PC-3 (cell line): ENCODE results near the gene HPDL. TPM values are rescaled to one million over a fixed set of nuclear protein-coding genes. Genes with fewer than 3 reads are reported as not detected.
"Not testable (repeated sequence)": the region's sequence is repeated elsewhere in the genome, so short reads cannot be mapped to it uniquely, and the experiment has no call there.

Experiments used
- ATAC-seq: fragments of 200-7000 bp; cut with Tn5 transposase; 2 replicates; pipeline ENCODE4 v1.9.1; 2020; ENCODE audit warnings: mild to moderate bottlenecking, moderate library complexity
- BruUV-seq: library from RNA; stranded (reverse); fragments of 400-500 nt; replicated peaks from 2 replicates; lab custom pipeline; 2021; lab: Mats Ljungman, UMichigan
- CTCF ChIA-PET: fragments of 300-600 bp; sonication (Branson Sonifier 250); formaldehyde crosslinking; loops from one replicate; lab custom pipeline; 2022; ENCODE audit warnings: antibody characterized with exemption; lab: Charles Lee
- POLR2A ChIA-PET: fragments of 300-600 bp; sonication (Branson Sonifier 250); formaldehyde crosslinking; loops from one replicate; lab custom pipeline; 2022; ENCODE audit warnings: antibody characterized with exemption; ENCODE audit not compliant: unreplicated experiment; lab: Charles Lee
- DNase-seq: peaks from one replicate; pipeline ENCODE4 v3.0.0-alpha.2; 2015
- H2AFZ ChIP-seq: fragments of 300-600 bp; sonication (generic); 2 replicates; pipeline ENCODE4 v1.6.0; 2016; ENCODE audit warnings: antibody characterized with exemption, low read length
- H3F3A ChIP-seq: fragments of 300-600 bp; sonication (generic); one replicate; pipeline ENCODE4 v1.6.0; 2017; ENCODE audit warnings: antibody characterized with exemption, low read length, control low read depth, mild to moderate bottlenecking; ENCODE audit not compliant: unreplicated experiment
- H3K27ac ChIP-seq: fragments of 300-600 bp; sonication (generic); 2 replicates; pipeline ENCODE4 v1.5.1; 2016; ENCODE audit warnings: mild to moderate bottlenecking, low read length
- H3K27me3 ChIP-seq: fragments of 300-600 bp; sonication (generic); 2 replicates; pipeline ENCODE4 v1.6.1; 2016; ENCODE audit warnings: low read length, mixed read lengths
- H3K36me3 ChIP-seq: fragments of 300-600 bp; sonication (generic); 2 replicates; pipeline ENCODE4 v1.6.1; 2016; ENCODE audit warnings: low read depth, mixed run types, low read length, mixed read lengths
- H3K4me1 ChIP-seq: fragments of 300-600 bp; sonication (generic); 2 replicates; pipeline ENCODE4 v1.5.1; 2016; ENCODE audit warnings: low read length; ENCODE audit not compliant: insufficient read depth
- H3K4me2 ChIP-seq: fragments of 300-600 bp; sonication (generic); 2 replicates; pipeline ENCODE4 v1.6.0; 2016; ENCODE audit warnings: low read length
- H3K4me3 ChIP-seq: fragments of 300-600 bp; sonication (generic); 2 replicates; pipeline ENCODE4 v1.5.1; 2016; ENCODE audit warnings: mild to moderate bottlenecking, low read length, mixed read lengths
- H3K79me2 ChIP-seq: fragments of 300-600 bp; sonication (generic); 2 replicates; pipeline ENCODE4 v1.6.1; 2017; ENCODE audit warnings: low read length, mixed read lengths
- H3K9ac ChIP-seq: fragments of 300-600 bp; sonication (generic); 2 replicates; pipeline ENCODE4 v1.6.0; 2016; ENCODE audit warnings: mild to moderate bottlenecking, low read length
- H3K9me2 ChIP-seq: fragments of 300-600 bp; sonication (generic); replicated peaks from 2 replicates; pipeline ENCODE4 v1.6.1; 2016; ENCODE audit warnings: mixed run types, low read length, mixed read lengths
- H3K9me3 ChIP-seq: fragments of 300-600 bp; sonication (generic); 2 replicates; pipeline ENCODE4 v1.6.1; 2016; ENCODE audit warnings: low read length, mixed read lengths
- H4K20me1 ChIP-seq: fragments of 300-600 bp; sonication (generic); 2 replicates; pipeline ENCODE4 v1.6.1; 2016; ENCODE audit warnings: low read length, mixed read lengths
- EZH2 ChIP-seq: fragments of 300-600 bp; sonication (generic); IDR thresholded peaks from one replicate; pipeline ENCODE4 v1.6.1; 2017; ENCODE audit warnings: antibody characterized with exemption, mild to moderate bottlenecking, low read length; ENCODE audit not compliant: unreplicated experiment
- EZH2phosphoT487 ChIP-seq: fragments of 300-600 bp; sonication (generic); IDR thresholded peaks from 2 replicates; pipeline ENCODE4 v1.6.1; 2018; ENCODE audit warnings: mild to moderate bottlenecking, antibody characterized with exemption, low read length, borderline replicate concordance
- intact Hi-C: fragments of 100-400 bp; cut with micrococcal nuclease; formaldehyde crosslinking; loops from 2 replicates; pipeline ENCODE4 v1.9.0; 2023
- total RNA-seq: library from RNA; depleted of rRNA; stranded (reverse); fragments of >200 nt; gene quantifications from 2 replicates; pipeline ENCODE4 v1.2.3, GENCODE V29; 2014
- TF ChIP-seq, protein P1 (sequence below): fragments of 300-600 bp; sonication (generic); conservative IDR thresholded peaks from 2 replicates; pipeline ENCODE4 v1.5.1; 2017; ENCODE audit warnings: antibody characterized with exemption, low read depth, mild to moderate bottlenecking, low read length

The HPDL gene
- total RNA-seq, 1 experiment from 2014 or later = not detected

DNA sequence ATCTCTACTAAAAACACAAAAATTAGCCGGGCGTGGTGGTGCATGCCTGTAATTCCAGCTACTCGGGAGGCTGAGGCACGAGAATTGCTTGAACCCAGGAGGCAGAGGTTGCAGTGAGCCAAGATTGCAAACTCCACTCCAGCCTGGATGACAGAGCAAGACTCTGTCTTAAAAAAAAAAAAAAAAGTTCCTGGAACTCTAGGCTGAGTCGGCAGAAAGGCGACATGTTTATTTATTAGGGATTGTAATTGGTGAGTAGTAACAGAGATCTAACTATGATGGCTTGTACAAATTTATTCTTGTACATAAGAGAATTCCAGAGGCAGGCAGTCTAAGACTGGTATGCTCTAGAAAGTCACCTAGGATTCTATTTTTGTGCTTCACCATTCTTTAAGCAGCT lies 35.7 kb upstream of the HPDL start:
- H3K4me1 ChIP-seq, H4K20me1 ChIP-seq, ATAC-seq, CTCF ChIA-PET, H3K4me2 ChIP-seq, BruUV-seq, H3K79me2 ChIP-seq, H3K27me3 ChIP-seq, H3K4me3 ChIP-seq, DNase-seq, intact Hi-C loops, H3K27ac ChIP-seq, H2AFZ ChIP-seq, H3K9me2 ChIP-seq, H3K9ac ChIP-seq, POLR2A ChIA-PET, H3F3A ChIP-seq, H3K36me3 ChIP-seq, H3K9me3 ChIP-seq: not testable (repeated sequence)

DNA sequence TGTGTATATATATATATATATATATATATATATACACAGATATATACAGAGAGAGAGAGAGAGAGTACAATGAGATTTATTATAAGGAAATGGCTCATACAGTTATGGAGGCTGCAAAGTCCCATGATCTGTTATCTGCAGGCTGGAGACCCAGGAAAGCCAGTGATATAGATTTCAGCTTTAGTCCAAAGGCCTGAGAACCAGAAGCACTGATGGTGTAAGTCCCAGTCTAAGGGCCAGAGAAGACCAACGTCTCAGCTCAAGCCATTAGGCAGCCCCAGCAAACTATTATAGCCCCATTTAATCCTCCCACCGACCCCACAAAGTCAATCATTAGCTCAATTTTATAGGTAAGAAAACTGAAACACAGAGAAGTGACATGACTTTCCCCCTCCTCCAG lies 35.0 kb upstream of the HPDL start:
- Histone ChIP-seq H3F3A (no peaks in the 10 kb centered on the region), H4K20me1 (no peaks in the 10 kb centered on the region), H3K36me3 (no peaks in the 10 kb centered on the region), H3K9ac (no peak overlapping the region), H3K27ac (no peak overlapping the region), H3K4me3 (no peak overlapping the region), H3K27me3 (no peaks in the 10 kb centered on the region), H3K79me2 (no peaks in the 10 kb centered on the region), H3K4me1 (no peaks in the 10 kb centered on the region), H3K9me3 (no peaks in the 10 kb centered on the region), H3K4me2 (no peak overlapping the region), H2AFZ (no peak overlapping the region), H3K9me2 (no peaks in the 10 kb centered on the region)
- no peak for TF ChIP-seq EZH2phosphoT487
- TF ChIP-seq, protein P1, sequence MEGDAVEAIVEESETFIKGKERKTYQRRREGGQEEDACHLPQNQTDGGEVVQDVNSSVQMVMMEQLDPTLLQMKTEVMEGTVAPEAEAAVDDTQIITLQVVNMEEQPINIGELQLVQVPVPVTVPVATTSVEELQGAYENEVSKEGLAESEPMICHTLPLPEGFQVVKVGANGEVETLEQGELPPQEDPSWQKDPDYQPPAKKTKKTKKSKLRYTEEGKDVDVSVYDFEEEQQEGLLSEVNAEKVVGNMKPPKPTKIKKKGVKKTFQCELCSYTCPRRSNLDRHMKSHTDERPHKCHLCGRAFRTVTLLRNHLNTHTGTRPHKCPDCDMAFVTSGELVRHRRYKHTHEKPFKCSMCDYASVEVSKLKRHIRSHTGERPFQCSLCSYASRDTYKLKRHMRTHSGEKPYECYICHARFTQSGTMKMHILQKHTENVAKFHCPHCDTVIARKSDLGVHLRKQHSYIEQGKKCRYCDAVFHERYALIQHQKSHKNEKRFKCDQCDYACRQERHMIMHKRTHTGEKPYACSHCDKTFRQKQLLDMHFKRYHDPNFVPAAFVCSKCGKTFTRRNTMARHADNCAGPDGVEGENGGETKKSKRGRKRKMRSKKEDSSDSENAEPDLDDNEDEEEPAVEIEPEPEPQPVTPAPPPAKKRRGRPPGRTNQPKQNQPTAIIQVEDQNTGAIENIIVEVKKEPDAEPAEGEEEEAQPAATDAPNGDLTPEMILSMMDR = no peak
- TF ChIP-seq EZH2 = no peak
- ChIA-PET CTCF (no interaction called here), POLR2A (no interaction called here)
- ATAC-seq (no peak), DNase-seq (no peak)
- no TSS peak for BruUV-seq
- intact Hi-C loops = no loop called here

DNA sequence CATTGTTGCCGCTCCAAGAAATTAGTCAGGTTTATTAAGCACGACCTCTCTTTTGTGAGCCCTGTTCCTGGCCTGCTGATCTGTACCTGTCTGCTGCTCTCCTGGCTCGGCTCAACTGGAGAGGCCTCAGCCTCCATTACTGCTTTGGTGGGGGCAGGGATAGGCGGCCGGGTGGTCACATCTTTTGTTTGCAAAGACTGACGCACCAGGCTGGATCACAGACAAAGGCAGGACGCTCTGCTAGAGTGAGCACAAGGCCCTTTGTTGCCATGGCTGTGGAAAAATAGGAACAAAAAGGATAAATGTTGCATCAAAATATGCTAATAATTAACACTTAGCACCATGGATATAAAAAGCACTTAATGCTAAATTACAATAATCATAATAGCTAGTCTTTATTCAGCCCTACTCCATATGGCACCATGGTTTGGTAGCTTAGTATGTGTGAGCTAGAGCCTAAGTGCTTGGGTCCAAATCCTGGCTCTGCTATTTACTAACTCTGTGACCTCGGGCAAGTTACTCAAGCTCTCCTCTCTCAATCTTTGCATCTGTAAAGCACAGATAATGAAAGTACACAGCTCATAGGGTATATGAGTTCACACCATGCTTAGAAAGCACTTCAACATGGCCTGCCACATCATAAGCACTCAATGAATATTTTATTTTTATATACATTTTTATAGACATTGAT lies 28.9 kb upstream of the HPDL start:
- no peak overlapping the region for H2AFZ ChIP-seq
- POLR2A ChIA-PET = no interaction called here
- CTCF ChIA-PET = no interaction called here

More for the DNA sequence above, 28.9 kb upstream of the HPDL start:
- no peaks in the 10 kb centered on the region for H3K9me3 ChIP-seq
- no peak overlapping the region for H3K27ac ChIP-seq
- intact Hi-C loops = no loop called here
- TF ChIP-seq, protein P1 = no peak
- TF ChIP-seq EZH2phosphoT487 (no peak), EZH2 (no peak)
- no peaks in the 10 kb centered on the region for H3K9me2 ChIP-seq
- H3K9ac ChIP-seq = no peak overlapping the region
- no peak for ATAC-seq
- no peak for DNase-seq
- no peak overlapping the region for H3K4me3 ChIP-seq
- BruUV-seq = no TSS peak
- no peak overlapping the region for H3K4me2 ChIP-seq
- H3F3A ChIP-seq = no peaks in the 10 kb centered on the region
- H3K27me3 ChIP-seq = no peaks in the 10 kb centered on the region
- H4K20me1 ChIP-seq = no peaks in the 10 kb centered on the region
- H3K4me1 ChIP-seq = no peaks in the 10 kb centered on the region
- no peaks in the 10 kb centered on the region for H3K79me2 ChIP-seq
- no peaks in the 10 kb centered on the region for H3K36me3 ChIP-seq
